CD8-positive, alpha-beta memory T cell (primary cell): ENCODE results near the gene ALDH8A1. TPM values are rescaled to one million over a fixed set of nuclear protein-coding genes. Genes with fewer than 3 reads are reported as not detected.

Experiments
- CTCF ChIA-PET: fragments of 350-600 bp; sonication (Branson Sonifier 250); formaldehyde crosslinking; loops from one replicate; lab custom pipeline; 2021; ENCODE audit warnings: antibody characterized with exemption; lab: Charles Lee
- POLR2A ChIA-PET: fragments of 350-600 bp; sonication (Branson Sonifier 250); formaldehyde crosslinking; loops from one replicate; lab custom pipeline; 2021; ENCODE audit warnings: antibody characterized with exemption; lab: Charles Lee
- DNase-seq, 5 donors: peaks; one replicate each; pipeline versions ENCODE4 v3.0.0 to v3.0.0-alpha.2; 2020 to 2022; ENCODE audit warnings: mixed read lengths in 1 of 5
- H3K27ac ChIP-seq: one replicate; pipeline ENCODE4 v1.7.0; 2013; ENCODE audit warnings: low read depth, mild to moderate bottlenecking, low read length, moderate library complexity
- H3K27me3 ChIP-seq: 2 replicates; pipeline ENCODE4 v1.7.0; 2013; ENCODE audit warnings: low read length, mild to moderate bottlenecking; ENCODE audit not compliant: insufficient read depth, poor library complexity, severe bottlenecking
- H3K36me3 ChIP-seq: 2 replicates; pipeline ENCODE4 v1.7.0; 2013; ENCODE audit warnings: mild to moderate bottlenecking, low read length, moderate library complexity; ENCODE audit not compliant: insufficient read depth
- H3K4me1 ChIP-seq: 2 replicates; pipeline ENCODE4 v1.7.0; 2013; ENCODE audit warnings: mild to moderate bottlenecking, low read length, moderate library complexity; ENCODE audit not compliant: insufficient read depth
- H3K4me3 ChIP-seq: 2 replicates; pipeline ENCODE4 v1.7.0; 2013; ENCODE audit warnings: mild to moderate bottlenecking, low read length
- H3K9me3 ChIP-seq: 2 replicates; pipeline ENCODE4 v1.7.0; 2013; ENCODE audit warnings: mild to moderate bottlenecking, low read length
- H3K27ac Mint-ChIP-seq, 8 donors: one replicate each; pipeline ENCODE4 v1.8.0; 2020 to 2021; ENCODE audit warnings: mixed read lengths in 8 of 8, mild to moderate bottlenecking in 6 of 8, inconsistent platforms in 3 of 8, moderate library complexity in 3 of 8
- H3K27me3 Mint-ChIP-seq, 2 donors: one replicate each; pipeline ENCODE4 v1.8.0; 2020 to 2021; ENCODE audit warnings: mixed read lengths in 2 of 2, mild to moderate bottlenecking in 1 of 2, moderate library complexity in 1 of 2
- H3K36me3 Mint-ChIP-seq, 3 donors: one replicate each; pipeline ENCODE4 v1.8.0; 2020 to 2021; ENCODE audit warnings: mixed read lengths in 3 of 3, inconsistent platforms in 1 of 3, mild to moderate bottlenecking in 1 of 3
- H3K4me1 Mint-ChIP-seq, 3 donors: one replicate each; pipeline ENCODE4 v1.8.0; 2020 to 2021; ENCODE audit warnings: mixed read lengths in 3 of 3, inconsistent platforms in 1 of 3, mild to moderate bottlenecking in 1 of 3
- H3K4me3 Mint-ChIP-seq, 7 donors: one replicate each; pipeline ENCODE4 v1.8.0; 2020 to 2021; ENCODE audit warnings: mixed read lengths in 7 of 7, mild to moderate bottlenecking in 6 of 7, moderate library complexity in 4 of 7, inconsistent platforms in 2 of 7
- H3K9me3 Mint-ChIP-seq, 5 donors: one replicate each; pipeline ENCODE4 v1.8.0; 2020 to 2022; ENCODE audit warnings: mixed read lengths in 5 of 5, mild to moderate bottlenecking in 3 of 5, moderate library complexity in 2 of 5, inconsistent platforms in 1 of 5
- polyA plus RNA-seq: library from polyadenylated mRNA; unstranded; fragments of 300-500 nt; fragmentation: Illumina TruSeq; gene quantifications from one replicate; pipeline ENCODE4 v1.2.3, GENCODE V29; 2021
- total RNA-seq, 2 experiments: library from RNA; stranded (reverse); gene quantifications; one replicate each; pipeline ENCODE4 v1.2.3, GENCODE V29; 2021

Gene ALDH8A1, protein sequence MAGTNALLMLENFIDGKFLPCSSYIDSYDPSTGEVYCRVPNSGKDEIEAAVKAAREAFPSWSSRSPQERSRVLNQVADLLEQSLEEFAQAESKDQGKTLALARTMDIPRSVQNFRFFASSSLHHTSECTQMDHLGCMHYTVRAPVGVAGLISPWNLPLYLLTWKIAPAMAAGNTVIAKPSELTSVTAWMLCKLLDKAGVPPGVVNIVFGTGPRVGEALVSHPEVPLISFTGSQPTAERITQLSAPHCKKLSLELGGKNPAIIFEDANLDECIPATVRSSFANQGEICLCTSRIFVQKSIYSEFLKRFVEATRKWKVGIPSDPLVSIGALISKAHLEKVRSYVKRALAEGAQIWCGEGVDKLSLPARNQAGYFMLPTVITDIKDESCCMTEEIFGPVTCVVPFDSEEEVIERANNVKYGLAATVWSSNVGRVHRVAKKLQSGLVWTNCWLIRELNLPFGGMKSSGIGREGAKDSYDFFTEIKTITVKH
- under 1 TPM; 0.82 to 0.85 TPM for total RNA-seq
- polyA plus RNA-seq = 0.08 TPM

DNA sequence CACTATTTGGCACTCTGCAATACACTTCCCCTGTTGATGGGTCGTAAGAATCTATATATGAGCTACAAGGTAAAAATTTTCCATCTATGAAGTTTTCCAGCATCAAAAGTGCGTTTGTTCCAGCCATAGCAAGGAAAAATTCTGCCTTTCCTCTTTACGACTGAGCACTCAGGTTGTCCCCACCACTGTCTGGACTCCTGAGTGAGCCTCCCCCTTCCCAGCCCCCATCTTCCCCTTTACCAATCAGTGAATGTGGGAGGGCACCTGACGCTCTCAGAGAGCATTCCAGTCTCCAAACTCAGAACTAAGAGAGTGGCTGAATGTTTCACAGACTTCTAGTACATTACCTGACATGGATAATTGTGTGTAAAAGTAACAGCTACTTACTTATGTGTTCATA, at the start of gene ALDH8A1:
Gene ALDH8A1, minus strand, starts transcription at position 175 of the 400 bp plus-strand sequence. Its CDS starts 48 bp downstream, at position 127.
- H3K4me3 ChIP-seq = no peak within 1 kb of the TSS
- no peaks in the 10 kb centered on the region for H3K36me3 ChIP-seq
- H3K27ac ChIP-seq = no peak within 1 kb of the TSS
- no peaks in the 10 kb centered on the region for H3K27me3 ChIP-seq
- CTCF ChIA-PET = interaction anchor here (2.8 kb wide), 1 partner anchor 10 kb away, joined by 11 read pairs; no protein-coding TSS in a partner anchor
- Mint-ChIP-seq H3K9me3 (no peaks in the 10 kb centered on the region), H3K4me1 (no peaks in the 10 kb centered on the region), H3K27me3 (peaks cover 0 to 2% of the 10 kb centered on the region in 2 donors), H3K4me3 (no peak within 1 kb of the TSS), H3K27ac (peak within 1 kb of the TSS in 1 of 8 donors; percentile 4), H3K36me3 (no peaks in the 10 kb centered on the region)
- POLR2A ChIA-PET = no interaction called here
- no peak for DNase-seq
- no peaks in the 10 kb centered on the region for H3K9me3 ChIP-seq
- H3K4me1 ChIP-seq = no peaks in the 10 kb centered on the region

DNA sequence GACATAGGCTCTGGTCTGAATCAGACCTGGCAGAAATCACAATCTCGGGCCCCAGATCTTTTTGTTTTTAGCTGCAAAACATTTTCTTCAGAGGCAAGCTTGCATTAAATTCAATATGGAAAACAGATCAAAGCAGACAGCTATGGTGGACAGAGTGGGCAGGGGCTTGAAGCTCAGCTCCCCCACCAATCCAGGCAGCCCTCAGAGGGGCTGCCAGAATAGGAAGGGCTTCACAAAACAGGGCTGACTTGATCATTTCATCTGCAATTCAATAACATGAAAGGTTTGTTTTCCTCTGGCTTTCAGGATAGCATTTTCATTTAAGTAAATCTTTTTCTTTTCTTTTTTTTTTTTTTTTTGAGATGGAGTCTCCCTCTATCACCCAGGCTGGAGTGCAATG, 49.2 kb upstream of the ALDH8A1 start:
- Mint-ChIP-seq H3K36me3 (peaks cover 0 to 47% (median 19%) of the 10 kb centered on the region in 3 donors), H3K4me3 (no peak overlapping the region), H3K4me1 (peaks cover 3 to 15% (median 10%) of the 10 kb centered on the region in 3 donors), H3K27ac (no peak overlapping the region), H3K27me3 (no peaks in the 10 kb centered on the region), H3K9me3 (no peaks in the 10 kb centered on the region)
- Histone ChIP-seq H3K4me3 (no peak overlapping the region), H3K27me3 (no peaks in the 10 kb centered on the region), H3K36me3 (peaks cover 9% of the 10 kb centered on the region), H3K27ac (no peak overlapping the region), H3K4me1 (peaks cover 3% of the 10 kb centered on the region), H3K9me3 (no peaks in the 10 kb centered on the region)
- CTCF ChIA-PET = no interaction called here
- POLR2A ChIA-PET = no interaction called here
- DNase-seq = no peak

DNA sequence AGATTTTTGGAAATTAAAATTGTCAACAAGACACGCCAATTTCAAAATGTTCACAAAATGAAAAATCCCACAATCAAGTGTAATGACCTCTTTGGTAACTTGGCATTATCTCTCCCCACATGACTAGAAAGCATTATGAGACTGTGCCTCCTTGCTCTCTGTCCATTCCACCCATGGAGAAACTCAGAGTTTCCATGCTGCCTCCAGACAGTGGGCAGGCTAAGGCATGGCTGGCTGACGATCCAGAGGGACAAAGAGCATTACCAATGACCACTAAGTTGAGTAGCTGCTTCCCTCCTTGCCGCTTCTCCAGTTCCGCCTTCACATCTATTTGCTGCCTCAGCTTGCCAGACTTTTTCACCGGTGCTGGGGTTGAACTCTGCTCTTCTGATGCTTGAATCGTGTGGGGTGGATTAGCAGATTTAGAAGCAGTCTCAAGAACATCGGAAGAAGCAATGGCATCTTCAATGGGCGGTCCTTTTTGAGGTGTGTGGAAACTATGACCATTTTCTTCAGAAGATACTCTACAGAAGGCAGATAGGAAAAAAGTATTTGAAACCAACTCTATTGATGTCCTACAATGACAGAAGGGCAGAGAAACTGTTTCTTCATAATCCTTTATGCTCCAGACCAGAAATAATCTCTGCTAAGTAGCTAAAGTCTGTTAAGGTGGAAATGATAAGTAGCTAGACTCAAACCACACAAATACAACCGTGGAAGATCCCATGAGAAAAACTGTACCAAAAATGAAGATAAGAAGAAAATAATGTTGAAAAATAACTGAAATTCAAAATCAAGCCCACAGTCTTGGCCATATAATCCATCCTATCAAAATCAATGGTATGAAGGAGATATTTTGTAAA, 47.5 kb upstream of the ALDH8A1 start:
- DNase-seq = no peak
- Mint-ChIP-seq H3K4me1 (peaks cover 0 to 15% (median 10%) of the 10 kb centered on the region in 3 donors), H3K4me3 (peak overlapping the region in 1 of 7 donors; percentile 7), H3K9me3 (no peaks in the 10 kb centered on the region), H3K27me3 (no peaks in the 10 kb centered on the region), H3K27ac (peak overlapping the region in 2 of 8 donors; percentile 44 to 61), H3K36me3 (peaks cover 2 to 53% (median 22%) of the 10 kb centered on the region in 3 donors)
- CTCF ChIA-PET = no interaction called here
- H3K4me3 ChIP-seq = no peak overlapping the region
- no peak overlapping the region for H3K27ac ChIP-seq
- peaks cover under 1% of the 10 kb centered on the region for H3K4me1 ChIP-seq
- peaks cover 9% of the 10 kb centered on the region for H3K36me3 ChIP-seq
- no peaks in the 10 kb centered on the region for H3K9me3 ChIP-seq
- POLR2A ChIA-PET = no interaction called here
- H3K27me3 ChIP-seq = no peaks in the 10 kb centered on the region

DNA sequence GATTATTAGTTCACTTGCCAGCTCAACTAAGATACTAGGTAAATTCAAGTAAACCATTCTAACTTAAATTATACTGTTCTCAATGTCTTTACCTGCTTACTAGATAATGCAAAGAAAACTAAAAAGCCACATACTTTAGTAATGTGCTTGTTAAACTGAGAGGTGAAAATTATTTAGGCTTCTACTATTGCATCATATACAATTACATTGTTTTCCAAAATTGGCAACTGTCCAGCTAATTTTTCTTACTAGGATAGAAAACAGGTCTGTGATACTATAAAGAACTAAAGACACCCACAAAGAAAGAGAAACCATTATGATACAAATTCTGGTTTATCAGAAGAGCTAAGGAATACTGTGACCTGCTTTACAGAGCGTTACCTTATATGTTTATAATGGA, 45.6 kb upstream of the ALDH8A1 start:
- POLR2A ChIA-PET = no interaction called here
- Mint-ChIP-seq H3K4me3 (no peak overlapping the region), H3K4me1 (peaks cover 0 to 15% (median 12%) of the 10 kb centered on the region in 3 donors), H3K27ac (no peak overlapping the region), H3K27me3 (no peaks in the 10 kb centered on the region), H3K36me3 (peaks cover 2 to 55% (median 20%) of the 10 kb centered on the region in 3 donors), H3K9me3 (no peaks in the 10 kb centered on the region)
- Histone ChIP-seq H3K9me3 (no peaks in the 10 kb centered on the region), H3K4me3 (no peak overlapping the region), H3K27me3 (no peaks in the 10 kb centered on the region), H3K36me3 (peaks cover 11% of the 10 kb centered on the region), H3K4me1 (no peaks in the 10 kb centered on the region), H3K27ac (no peak overlapping the region)
- DNase-seq = no peak
- CTCF ChIA-PET = no interaction called here

DNA sequence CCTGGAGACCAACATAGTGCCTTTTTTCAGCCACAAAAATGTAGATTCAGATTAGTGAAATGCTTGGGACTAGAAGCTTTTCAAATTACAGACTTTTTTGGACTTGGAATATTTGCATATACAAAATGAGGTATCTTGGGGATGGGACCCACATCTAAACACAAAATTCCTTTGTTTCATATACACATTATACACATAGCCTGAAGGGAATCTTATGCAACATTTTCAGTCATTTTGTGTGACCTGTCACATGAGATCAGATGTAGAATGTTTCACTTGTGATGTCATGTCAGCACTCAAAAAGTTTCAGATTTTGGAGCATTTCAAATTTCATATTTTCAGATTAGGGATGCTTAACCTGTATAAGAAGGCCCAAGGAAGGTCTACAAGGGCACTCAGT, 44.5 kb upstream of the ALDH8A1 start:
- peaks cover 11% of the 10 kb centered on the region for H3K36me3 ChIP-seq
- no peaks in the 10 kb centered on the region for H3K27me3 Mint-ChIP-seq

DNA sequence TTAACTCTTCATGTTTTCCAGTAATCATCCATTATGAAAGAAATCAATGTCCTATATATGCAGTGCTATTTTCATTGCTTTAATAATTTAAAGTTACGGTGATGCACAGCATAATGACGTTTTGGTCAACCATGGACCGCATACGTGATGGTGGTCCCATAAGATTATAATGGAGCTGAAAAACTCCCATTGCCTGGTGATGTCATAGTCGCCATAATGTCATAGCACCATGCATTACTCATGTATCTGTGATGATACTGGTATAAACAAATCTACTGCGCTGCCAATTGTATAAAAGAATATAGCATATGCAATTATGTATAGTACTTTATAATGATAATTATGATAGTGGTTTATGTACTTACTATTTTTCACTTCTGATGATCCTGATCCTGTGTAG, 42.3 kb upstream of the ALDH8A1 start:
- Histone ChIP-seq H3K9me3 (no peaks in the 10 kb centered on the region), H3K4me1 (no peaks in the 10 kb centered on the region), H3K27ac (no peak overlapping the region), H3K4me3 (no peak overlapping the region), H3K27me3 (no peaks in the 10 kb centered on the region), H3K36me3 (peaks cover 7% of the 10 kb centered on the region)
- Mint-ChIP-seq H3K27me3 (no peaks in the 10 kb centered on the region), H3K4me3 (no peak overlapping the region), H3K4me1 (peaks cover 0 to 2% (median under 1%) of the 10 kb centered on the region in 3 donors), H3K27ac (no peak overlapping the region), H3K36me3 (peaks cover 2 to 68% (median 21%) of the 10 kb centered on the region in 3 donors), H3K9me3 (no peaks in the 10 kb centered on the region)
- DNase-seq = no peak
- ChIA-PET POLR2A (no interaction called here), CTCF (no interaction called here)

More for the DNA sequence above, 44.5 kb upstream of the ALDH8A1 start:
- Mint-ChIP-seq H3K4me3 (no peak overlapping the region), H3K27ac (no peak overlapping the region), H3K4me1 (peaks cover 0 to 15% (median 12%) of the 10 kb centered on the region in 3 donors), H3K9me3 (no peaks in the 10 kb centered on the region), H3K36me3 (peaks cover 2 to 62% (median 22%) of the 10 kb centered on the region in 3 donors)
- H3K4me1 ChIP-seq = no peaks in the 10 kb centered on the region
- H3K4me3 ChIP-seq = no peak overlapping the region
- CTCF ChIA-PET = interaction anchor here (1.8 kb wide), 1 partner anchor 189 kb away, joined by 5 read pairs; no protein-coding TSS in a partner anchor
- no peaks in the 10 kb centered on the region for H3K27me3 ChIP-seq
- no peak for DNase-seq
- POLR2A ChIA-PET = no interaction called here
- H3K27ac ChIP-seq = no peak overlapping the region
- no peaks in the 10 kb centered on the region for H3K9me3 ChIP-seq

DNA sequence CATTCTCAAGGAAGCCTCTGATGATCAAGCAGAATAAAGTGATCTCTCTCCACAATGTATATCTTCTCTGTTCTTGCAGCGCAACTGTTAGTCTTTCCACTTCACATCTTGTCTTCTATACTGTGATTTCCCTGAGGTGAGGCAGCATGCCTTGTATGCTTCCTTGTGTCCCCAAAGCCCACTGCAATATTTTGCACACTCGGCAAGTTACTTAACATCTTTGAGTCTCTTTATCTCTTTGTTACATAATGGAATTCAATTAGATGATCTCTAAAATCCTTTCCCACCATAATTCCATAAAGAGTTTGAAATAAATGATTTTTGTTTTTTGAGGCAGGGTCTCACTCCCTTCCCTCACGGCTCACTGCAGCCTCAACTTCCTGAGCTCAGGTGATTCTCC, 40.4 kb upstream of the ALDH8A1 start:
- no peak overlapping the region for H3K27ac ChIP-seq
- Mint-ChIP-seq H3K36me3 (peaks cover 2 to 60% (median 16%) of the 10 kb centered on the region in 3 donors), H3K9me3 (no peaks in the 10 kb centered on the region), H3K27ac (peak overlapping the region in 1 of 8 donors; percentile 83), H3K4me1 (peaks cover 0 to 2% (median under 1%) of the 10 kb centered on the region in 3 donors), H3K27me3 (no peaks in the 10 kb centered on the region), H3K4me3 (no peak overlapping the region)
- DNase-seq = no peak
- H3K9me3 ChIP-seq = no peaks in the 10 kb centered on the region
- ChIA-PET CTCF (no interaction called here), POLR2A (no interaction called here)
- peaks cover 3% of the 10 kb centered on the region for H3K36me3 ChIP-seq
- no peaks in the 10 kb centered on the region for H3K4me1 ChIP-seq
- H3K27me3 ChIP-seq = no peaks in the 10 kb centered on the region
- no peak overlapping the region for H3K4me3 ChIP-seq
